Measurements from ENCODE around the gene PRAMEF18.
"Not testable (repeated sequence)": the region's sequence is repeated elsewhere in the genome, so short reads cannot be mapped to it uniquely, and the experiment has no call there.

GRCh38 chr1:13230601-13231000 is 4.6 kb upstream of the PRAMEF18 start:
- TF ChIP-seq EZH2 (IDR thresholded peaks at IDR 0.05; ENCODE audit: insufficient read depth, poor library complexity, severe bottlenecking); EZH2phosphoT487 (IDR thresholded peaks at IDR 0.05; ENCODE audit: insufficient read depth, low read depth): not testable (repeated sequence)
